ENCODE results near the gene PASK. TPM values are rescaled to one million over a fixed set of nuclear protein-coding genes. Genes with fewer than 3 reads are reported as not detected.

PASK gene
- polyA plus RNA-seq, 1 donor from 2014 or later, result 26.0 TPM

DNA sequence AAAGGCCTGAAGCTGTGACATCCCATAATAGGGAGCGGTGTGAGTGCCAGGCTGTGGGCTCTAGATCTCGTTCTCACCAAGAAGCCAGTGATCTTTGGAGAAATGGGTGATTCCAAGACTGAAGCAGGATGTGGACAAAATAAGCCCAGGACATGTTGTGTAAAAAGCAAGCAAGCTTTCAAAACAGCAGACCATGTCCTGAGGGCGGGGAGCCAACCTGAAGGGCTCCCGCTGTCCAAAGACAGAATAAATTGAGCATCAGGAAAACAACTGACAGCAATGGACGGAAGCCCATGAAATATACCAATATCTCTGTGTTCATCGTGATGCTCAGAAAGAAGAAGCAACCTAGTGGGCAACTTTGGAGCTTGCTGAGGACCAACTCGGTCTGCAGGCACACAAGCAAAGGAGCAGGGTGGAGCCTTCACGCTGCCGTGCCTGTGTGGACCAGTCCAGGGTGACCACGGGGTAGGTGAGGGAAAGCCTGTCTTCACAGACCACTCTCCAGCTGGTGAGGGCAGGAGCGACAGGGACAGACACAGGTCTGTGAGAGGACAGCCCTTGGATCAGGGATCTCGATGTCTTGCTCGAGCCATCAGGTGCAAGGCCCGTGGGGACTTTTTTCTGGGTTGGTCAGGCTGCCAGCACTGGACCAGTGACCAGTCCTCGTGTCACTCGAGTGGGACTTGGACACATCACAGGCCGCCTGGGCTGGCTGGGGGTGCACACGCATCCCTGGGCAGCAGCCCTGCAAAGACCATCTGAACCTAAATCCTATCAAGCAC, 68.7 kb downstream of the PASK start:
- H3K27ac ChIP-seq (ENCODE audit: low read length), result no peak overlapping the region
- no peak overlapping the region for H2AFZ ChIP-seq (ENCODE audit: low read depth, low read length)

More for the DNA sequence above, 68.7 kb downstream of the PASK start:
- no peak overlapping the region for H3K9ac ChIP-seq (ENCODE audit: low read length)
- H3K9me2 ChIP-seq (ENCODE audit: insufficient read depth, low read length), result no peaks in the 10 kb centered on the region
- H4K20me1 ChIP-seq (ENCODE audit: insufficient read depth), result no peaks in the 10 kb centered on the region
- H3K4me3 ChIP-seq (ENCODE audit: low read length), result no peak overlapping the region
- H3F3A ChIP-seq (ENCODE audit: insufficient read depth, low read length, poor library complexity, severe bottlenecking), result no peaks in the 10 kb centered on the region
- no peak overlapping the region for H3K4me2 ChIP-seq (ENCODE audit: low read length)
- no peak for TF ChIP-seq MXI1 (conservative IDR thresholded peaks at IDR 0.05; ENCODE audit: poor library complexity, severe bottlenecking)
- no peak for TF ChIP-seq RAD21 (conservative IDR thresholded peaks at IDR 0.05)
- no peak for TF ChIP-seq EZH2 (IDR thresholded peaks at IDR 0.05; ENCODE audit: borderline replicate concordance, insufficient read depth, low read length, poor library complexity, severe bottlenecking)
- no peak for TF ChIP-seq SMC3 (conservative IDR thresholded peaks at IDR 0.05; ENCODE audit: poor library complexity)
- no peak for TF ChIP-seq TAF1 (IDR thresholded peaks at IDR 0.05; ENCODE audit: low read depth)
- TF ChIP-seq POLR2AphosphoS5 (IDR thresholded peaks at IDR 0.05), result no peak
- TF ChIP-seq EP300 (conservative IDR thresholded peaks at IDR 0.05; ENCODE audit: poor library complexity, severe bottlenecking), result no peak
- TF ChIP-seq REST (IDR thresholded peaks at IDR 0.05; ENCODE audit: borderline replicate concordance), result no peak
- TF ChIP-seq CTCF (IDR thresholded peaks at IDR 0.05; ENCODE audit: poor library complexity, severe bottlenecking), result no peak
- no peaks in the 10 kb centered on the region for H3K36me3 ChIP-seq (ENCODE audit: insufficient read depth, low read length)
- H3K79me2 ChIP-seq (replicated peaks; ENCODE audit: insufficient read depth, low read length), result no peaks in the 10 kb centered on the region
- H3K27me3 ChIP-seq (ENCODE audit: insufficient read depth, low read depth, low read length), result no peaks in the 10 kb centered on the region
- no peaks in the 10 kb centered on the region for H3K9me3 ChIP-seq (ENCODE audit: low read length)
